Measurements from ENCODE around the gene CCDC3.

Gene CCDC3

GRCh38 chr10:12999849-13000248 is 1.7 kb downstream of the CCDC3 start:
- DNase-seq, result no peak

GRCh38 chr10:12995425-12995861 is 6.1 kb downstream of the CCDC3 start:
- no peak for DNase-seq

GRCh38 chr10:12993595-12993994 is 7.9 kb downstream of the CCDC3 start:
- peak in 1 of 2 experiments; percentile 22 for DNase-seq

- DNase-seq, result no peak
Observed at GRCh38 chr10:12985347-12985746, 16.2 kb downstream of the CCDC3 start.

- DNase-seq, result no peak
Observed at GRCh38 chr10:12984165-12984747, 17.3 kb downstream of the CCDC3 start.

- peak in 1 of 2 experiments; percentile 37 for DNase-seq
Observed at GRCh38 chr10:12983568-12983967, 17.9 kb downstream of the CCDC3 start.

GRCh38 chr10:12981570-12981969 is 19.9 kb downstream of the CCDC3 start:
- DNase-seq, result peak in 1 of 2 experiments; percentile 15

- peak; percentile 70 to 71 for DNase-seq
Observed at GRCh38 chr10:12980713-12981306, 20.7 kb downstream of the CCDC3 start.

GRCh38 chr10:12980102-12980661 is 21.3 kb downstream of the CCDC3 start:
- peak; percentile 54 to 89 for DNase-seq

- no peak for DNase-seq
Observed at GRCh38 chr10:12978891-12979290, 22.6 kb downstream of the CCDC3 start.

GRCh38 chr10:12975906-12976305 is 25.6 kb downstream of the CCDC3 start:
- no peak for DNase-seq

GRCh38 chr10:12975266-12975665 is 26.2 kb downstream of the CCDC3 start:
- no peak for DNase-seq

GRCh38 chr10:12974491-12975199 is 26.9 kb downstream of the CCDC3 start:
- DNase-seq, result no peak

GRCh38 chr10:12974078-12974477 is 27.4 kb downstream of the CCDC3 start:
- no peak for DNase-seq

GRCh38 chr10:12973149-12973718 is 28.3 kb downstream of the CCDC3 start:
- DNase-seq, result no peak

GRCh38 chr10:12972146-12972545 is 29.4 kb downstream of the CCDC3 start:
- no peak for DNase-seq

GRCh38 chr10:12971001-12971788 is 30.3 kb downstream of the CCDC3 start:
- DNase-seq, result no peak

- no peak for DNase-seq
Observed at GRCh38 chr10:12969951-12970350, 31.6 kb downstream of the CCDC3 start.

GRCh38 chr10:12966067-12966466 is 35.4 kb downstream of the CCDC3 start:
- no peak for DNase-seq

GRCh38 chr10:12965571-12965970 is 35.9 kb downstream of the CCDC3 start:
- DNase-seq, result peak; percentile 26 to 67

- DNase-seq, result no peak
Observed at GRCh38 chr10:12962556-12962955, 39.0 kb downstream of the CCDC3 start.

GRCh38 chr10:12961416-12962205 is 39.9 kb downstream of the CCDC3 start:
- peak; percentile 58 to 74 for DNase-seq

Data from NCI-H446 (cell line).